Transverse colon (tissue), 4 donors: Measurements from ENCODE around the gene RBM19. TPM values are rescaled to one million over a fixed set of nuclear protein-coding genes. Genes with fewer than 3 reads are reported as not detected.
"Not testable (repeated sequence)": the region's sequence is repeated elsewhere in the genome, so short reads cannot be mapped to it uniquely, and the experiment has no call there.

Source experiments
- DNase-seq: peaks from one replicate; pipeline ENCODE4 v3.0.0-alpha.2; 2019
- H3K27ac ChIP-seq, 4 donors: fragments of 200-600 bp; sonication (generic); 2 replicates each; pipeline ENCODE4 v1.5.1; 2016 to 2018; ENCODE audit warnings: inconsistent platforms in 4 of 4
- H3K27me3 ChIP-seq: fragments of 200-600 bp; sonication (generic); 2 replicates; pipeline ENCODE4 v1.5.1; 2017; ENCODE audit warnings: inconsistent platforms
- H3K36me3 ChIP-seq, 4 donors: fragments of 200-600 bp; sonication (generic); 2 replicates each; pipeline ENCODE4 v1.5.1; 2017 to 2019; ENCODE audit warnings: inconsistent platforms in 4 of 4
- H3K4me1 ChIP-seq, 4 donors: fragments of 200-600 bp; sonication (generic); 2 replicates each; pipeline ENCODE4 v1.5.1; 2017 to 2020; ENCODE audit warnings: inconsistent platforms in 4 of 4
- H3K4me3 ChIP-seq, 4 donors: fragments of 200-600 bp; sonication (generic); 1 replicate in 1 of 4; 2 replicates in 3 of 4; pipeline versions ENCODE4 v1.5.1 to v1.6.1; 2017 to 2019; ENCODE audit warnings: inconsistent platforms in 4 of 4
- H3K9me3 ChIP-seq, 2 donors: fragments of 200-600 bp; sonication (generic); 2 replicates each; pipeline ENCODE4 v1.5.1; 2017 to 2019; ENCODE audit warnings: inconsistent platforms in 2 of 2
- EP300 ChIP-seq: sonication (generic); formaldehyde crosslinking; IDR thresholded peaks from one replicate; pipeline ENCODE4 v1.6.1; 2017; ENCODE audit warnings: antibody characterized with exemption, low read depth
- POLR2A ChIP-seq: fragments of 450-650 bp; IDR thresholded peaks from one replicate; pipeline ENCODE4 v1.6.1; 2016; ENCODE audit warnings: antibody characterized with exemption, mild to moderate bottlenecking, moderate library complexity
- POLR2AphosphoS5 ChIP-seq, 3 donors: sonication (generic); formaldehyde crosslinking; IDR thresholded peaks; one replicate each; pipeline ENCODE4 v1.6.1; 2016; ENCODE audit warnings: antibody characterized with exemption in 3 of 3
- WGBS, 2 donors: methylation state at CpG; one replicate each; pipeline ENCODE4 v1.1.5; 2018; ENCODE audit warnings: low coverage in 1 of 2; 5-methylcytosine and 5-hydroxymethylcytosine counted together
- in situ Hi-C, 4 donors: fragments of 200-750 bp; cut with MboI; loops; one replicate each; pipeline versions ENCODE4 v1.15.0 to v1.15.1; 2017; ENCODE audit warnings: low sequenced_read_pairs in 3 of 4, low pct_ligation_motif_present in 1 of 4, low pct_unique_long_range_greater_than_20kb in 1 of 4
- intact Hi-C: fragments of 100-400 bp; cut with DNase I; formaldehyde crosslinking; loops from one replicate; pipeline ENCODE4 v1.15.1; 2023; ENCODE audit warnings: low total_unique reads
- total RNA-seq, 4 donors: library from RNA; depleted of rRNA; stranded (reverse); fragments of >200 nt; gene quantifications; one replicate each; pipeline ENCODE4 v1.1.0, GENCODE V29; 2016
- TF ChIP-seq, protein P1 (sequence below), 5 experiments: fragments of 200-600 bp in 3 of 5; fragments of 450-650 bp in 2 of 5; sonication (generic) in 3 of 5; IDR thresholded peaks; 1 replicate in 2 of 5; 2 replicates in 3 of 5; pipeline ENCODE4 v1.5.1; 2016 to 2017; ENCODE audit warnings: antibody characterized with exemption in 5 of 5, inconsistent platforms in 3 of 5, mild to moderate bottlenecking in 2 of 5, moderate library complexity in 1 of 5

Gene RBM19
- total RNA-seq, 4 donors from 2014 or later, result 24.3 to 96.1 (median 28.7) TPM

DNA sequence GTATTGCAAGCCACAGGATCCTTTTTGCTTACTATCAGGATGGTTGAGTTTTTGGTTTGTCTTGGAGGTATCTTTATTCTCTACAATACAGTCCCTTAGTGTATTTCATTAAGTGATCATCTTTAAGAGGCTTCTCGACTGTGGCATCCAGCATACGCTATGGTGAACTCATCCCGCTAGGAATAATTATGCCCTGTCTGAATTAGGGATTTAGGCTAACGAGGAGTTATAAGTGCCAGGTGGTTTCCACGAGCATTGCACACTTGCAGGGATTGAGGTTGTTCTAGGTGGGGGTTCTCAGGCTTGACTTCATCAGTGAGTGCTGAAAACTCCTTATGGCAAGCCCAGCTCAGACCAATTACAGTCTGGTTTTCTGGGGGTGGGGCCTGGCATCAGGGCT, 37.2 kb upstream of the RBM19 start:
- in situ Hi-C loops (no loop called here), intact Hi-C loops (no loop called here)
- no peak overlapping the region for H3K4me3 ChIP-seq
- TF ChIP-seq, protein P1, sequence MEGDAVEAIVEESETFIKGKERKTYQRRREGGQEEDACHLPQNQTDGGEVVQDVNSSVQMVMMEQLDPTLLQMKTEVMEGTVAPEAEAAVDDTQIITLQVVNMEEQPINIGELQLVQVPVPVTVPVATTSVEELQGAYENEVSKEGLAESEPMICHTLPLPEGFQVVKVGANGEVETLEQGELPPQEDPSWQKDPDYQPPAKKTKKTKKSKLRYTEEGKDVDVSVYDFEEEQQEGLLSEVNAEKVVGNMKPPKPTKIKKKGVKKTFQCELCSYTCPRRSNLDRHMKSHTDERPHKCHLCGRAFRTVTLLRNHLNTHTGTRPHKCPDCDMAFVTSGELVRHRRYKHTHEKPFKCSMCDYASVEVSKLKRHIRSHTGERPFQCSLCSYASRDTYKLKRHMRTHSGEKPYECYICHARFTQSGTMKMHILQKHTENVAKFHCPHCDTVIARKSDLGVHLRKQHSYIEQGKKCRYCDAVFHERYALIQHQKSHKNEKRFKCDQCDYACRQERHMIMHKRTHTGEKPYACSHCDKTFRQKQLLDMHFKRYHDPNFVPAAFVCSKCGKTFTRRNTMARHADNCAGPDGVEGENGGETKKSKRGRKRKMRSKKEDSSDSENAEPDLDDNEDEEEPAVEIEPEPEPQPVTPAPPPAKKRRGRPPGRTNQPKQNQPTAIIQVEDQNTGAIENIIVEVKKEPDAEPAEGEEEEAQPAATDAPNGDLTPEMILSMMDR (IDR thresholded peaks at IDR 0.05), result no peak
- TF ChIP-seq POLR2AphosphoS5 (IDR thresholded peaks at IDR 0.05), result no peak
- no peak for TF ChIP-seq POLR2A
- TF ChIP-seq EP300, result no peak
- peaks cover 12% of the 10 kb centered on the region for H3K27me3 ChIP-seq
- H3K9me3 ChIP-seq, result no peaks in the 10 kb centered on the region
- 82% methylated on average over 5 of the region's 5 CpGs; no CpG with 5 or more reads in 1 of the 2 donors for WGBS, 2 donors
- no peak for DNase-seq
- H3K27ac ChIP-seq, result no peak overlapping the region
- H3K4me1 ChIP-seq, result no peaks in the 10 kb centered on the region
- H3K36me3 ChIP-seq, result no peaks in the 10 kb centered on the region

DNA sequence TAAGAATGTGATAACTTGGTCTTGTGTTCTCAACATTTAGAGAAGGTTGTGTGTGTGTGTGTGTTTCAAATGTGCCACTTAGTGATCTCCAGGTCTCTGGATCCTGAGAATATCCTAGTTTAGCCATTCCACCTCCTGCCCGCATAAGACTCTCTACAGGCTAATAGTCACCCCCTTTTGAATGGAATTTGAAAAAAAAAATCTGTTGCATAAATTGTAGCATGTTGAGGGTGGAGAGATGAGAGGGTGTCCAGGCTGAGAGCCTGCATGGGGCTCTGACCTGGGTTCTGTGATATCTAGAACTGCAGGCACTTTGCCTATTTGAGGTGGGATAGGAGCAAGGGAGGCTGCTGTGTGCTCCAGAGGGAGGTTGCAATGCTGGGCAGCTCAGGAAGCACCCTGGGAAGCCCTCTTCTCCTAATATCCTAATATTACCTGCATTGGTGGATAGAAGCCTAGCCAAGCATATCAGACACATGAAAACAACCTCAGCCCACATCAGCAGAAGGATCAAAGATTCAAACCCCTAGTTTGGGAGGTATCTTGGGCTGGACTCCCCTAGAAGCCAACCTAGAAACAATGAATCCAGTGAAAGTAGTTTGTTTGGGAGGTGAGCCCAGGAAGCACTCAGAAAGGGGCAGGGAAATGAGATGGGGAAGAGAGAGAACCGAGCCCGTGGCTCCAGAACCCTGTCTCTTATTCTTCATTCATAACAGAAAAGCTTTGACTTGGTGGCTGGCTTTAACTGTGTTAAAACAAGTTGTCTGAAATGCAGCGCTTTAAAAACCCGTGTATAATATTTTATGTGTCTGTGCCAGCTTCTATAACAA, 35.6 kb upstream of the RBM19 start:
- H3K36me3 ChIP-seq, result no peaks in the 10 kb centered on the region
- H3K27me3 ChIP-seq, result peaks cover 18% of the 10 kb centered on the region
- no peak for DNase-seq
- H3K9me3 ChIP-seq, result no peaks in the 10 kb centered on the region
- 54 to 70% methylated on average over 5 of the region's 5 CpGs for WGBS, 2 donors
- TF ChIP-seq POLR2AphosphoS5 (IDR thresholded peaks at IDR 0.05), result no peak
- TF ChIP-seq, protein P1 (IDR thresholded peaks at IDR 0.05), result no peak
- no peak for TF ChIP-seq POLR2A
- TF ChIP-seq EP300, result no peak
- H3K27ac ChIP-seq, result no peak overlapping the region
- in situ Hi-C loops, result no loop called here
- no peak overlapping the region for H3K4me3 ChIP-seq
- no peaks in the 10 kb centered on the region for H3K4me1 ChIP-seq
- intact Hi-C loops, result no loop called here

DNA sequence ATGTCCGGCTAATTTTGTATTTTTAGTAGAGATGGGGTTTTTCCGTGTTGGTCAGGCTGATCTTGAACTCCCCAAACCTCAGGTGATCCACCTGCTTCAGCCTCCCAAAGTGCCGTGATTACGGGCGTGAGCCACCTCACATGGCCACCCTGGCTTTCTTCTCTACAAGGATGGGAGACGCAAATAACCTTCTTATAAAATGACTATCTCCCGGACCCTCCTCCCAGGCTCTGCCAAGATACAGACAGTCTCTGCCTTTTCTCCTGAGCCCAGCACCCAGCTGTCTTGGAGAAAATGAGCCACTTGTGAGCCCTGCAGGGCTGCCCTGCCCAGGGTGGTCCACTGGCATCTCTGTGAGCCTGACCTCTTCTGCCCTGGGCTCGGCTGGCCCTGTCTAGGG, 34.7 kb upstream of the RBM19 start:
- in situ Hi-C loops (no loop called here), intact Hi-C loops (no loop called here)
- WGBS, 2 donors, result 89% methylated on average over 8 of the region's 8 CpGs; no CpG with 5 or more reads in 1 of the 2 donors
- Histone ChIP-seq H3K9me3 (no peaks in the 10 kb centered on the region), H3K4me1 (no peaks in the 10 kb centered on the region), H3K36me3 (no peaks in the 10 kb centered on the region), H3K27ac (no peak overlapping the region), H3K27me3 (peaks cover 27% of the 10 kb centered on the region), H3K4me3 (no peak overlapping the region)
- DNase-seq, result no peak
- TF ChIP-seq, protein P1 (IDR thresholded peaks at IDR 0.05), result no peak
- TF ChIP-seq POLR2AphosphoS5 (IDR thresholded peaks at IDR 0.05), result no peak
- TF ChIP-seq EP300, result no peak
- TF ChIP-seq POLR2A, result no peak

DNA sequence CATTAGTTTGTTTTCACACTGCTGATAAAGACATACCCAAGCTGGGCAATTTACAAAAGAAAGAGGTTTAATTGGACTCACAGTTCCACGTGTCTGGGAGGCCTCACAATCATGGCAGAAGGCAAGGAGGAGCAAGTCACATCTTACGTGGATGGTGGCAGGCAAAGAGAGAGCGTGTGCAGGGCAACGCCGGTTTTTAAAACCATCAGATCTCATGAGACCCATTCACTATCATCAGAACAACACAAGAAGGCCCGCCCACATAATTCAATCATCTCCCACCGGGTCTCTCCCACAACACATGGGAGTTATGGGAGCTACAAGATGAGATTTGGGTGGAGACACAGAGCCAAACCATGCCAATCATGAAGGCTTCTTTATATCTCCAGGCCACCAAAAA, 34.1 kb upstream of the RBM19 start:
- intact Hi-C loops, H3K36me3 ChIP-seq, H3K4me1 ChIP-seq, H3K9me3 ChIP-seq, DNase-seq, H3K27ac ChIP-seq, in situ Hi-C loops, H3K4me3 ChIP-seq: not testable (repeated sequence)
- WGBS, 2 donors, result 76 to 80% methylated on average over 6 to 7 of the region's 7 CpGs
- peaks cover 30% of the 10 kb centered on the region for H3K27me3 ChIP-seq
